ENCODE results near the gene IL1RAPL1.

Gene IL1RAPL1

GRCh38 chrX:29431895-29432294 lies 844.6 kb downstream of the IL1RAPL1 start:
- DNase-seq (ENCODE audit: low spot score), result no peak

- DNase-seq (ENCODE audit: low spot score), result no peak
Observed at GRCh38 chrX:29432534-29432933, 845.3 kb downstream of the IL1RAPL1 start.

- no peak for DNase-seq (ENCODE audit: low spot score)
Observed at GRCh38 chrX:29434939-29435338, 847.7 kb downstream of the IL1RAPL1 start.

- no peak for DNase-seq (ENCODE audit: low spot score)
Observed at GRCh38 chrX:29435396-29435795, 848.1 kb downstream of the IL1RAPL1 start.

- no peak for DNase-seq (ENCODE audit: low spot score)
Observed at GRCh38 chrX:29447867-29448266, 860.6 kb downstream of the IL1RAPL1 start.

- no peak for DNase-seq (ENCODE audit: low spot score)
Observed at GRCh38 chrX:29453333-29453732, 866.1 kb downstream of the IL1RAPL1 start.

GRCh38 chrX:29455702-29456101 lies 868.5 kb downstream of the IL1RAPL1 start:
- no peak for DNase-seq (ENCODE audit: low spot score)

GRCh38 chrX:29461039-29461438 lies 873.8 kb downstream of the IL1RAPL1 start:
- no peak for DNase-seq (ENCODE audit: low spot score)

GRCh38 chrX:29466456-29466855 lies 879.2 kb downstream of the IL1RAPL1 start:
- DNase-seq (ENCODE audit: low spot score), result peak; percentile 2

GRCh38 chrX:29468911-29469494 lies 881.8 kb downstream of the IL1RAPL1 start:
- no peak for DNase-seq (ENCODE audit: low spot score)

- no peak for DNase-seq (ENCODE audit: low spot score)
Observed at GRCh38 chrX:29470030-29470429, 882.8 kb downstream of the IL1RAPL1 start.

GRCh38 chrX:29471829-29472228 lies 884.6 kb downstream of the IL1RAPL1 start:
- DNase-seq (ENCODE audit: low spot score), result no peak

GRCh38 chrX:29477878-29478277 lies 890.6 kb downstream of the IL1RAPL1 start:
- no peak for DNase-seq (ENCODE audit: low spot score)

GRCh38 chrX:29478336-29479069 lies 891.3 kb downstream of the IL1RAPL1 start:
- DNase-seq (ENCODE audit: low spot score), result no peak

GRCh38 chrX:29487214-29487613 lies 900.0 kb downstream of the IL1RAPL1 start:
- no peak for DNase-seq (ENCODE audit: low spot score)

- DNase-seq (ENCODE audit: low spot score), result no peak
Observed at GRCh38 chrX:29487714-29488113, 900.5 kb downstream of the IL1RAPL1 start.

- no peak for DNase-seq (ENCODE audit: low spot score)
Observed at GRCh38 chrX:29488919-29489318, 901.7 kb downstream of the IL1RAPL1 start.

GRCh38 chrX:29490606-29491005 lies 903.4 kb downstream of the IL1RAPL1 start:
- no peak for DNase-seq (ENCODE audit: low spot score)

GRCh38 chrX:29491659-29492058 lies 904.4 kb downstream of the IL1RAPL1 start:
- DNase-seq (ENCODE audit: low spot score), result no peak

GRCh38 chrX:29496636-29497180 lies 909.5 kb downstream of the IL1RAPL1 start:
- no peak for DNase-seq (ENCODE audit: low spot score)

- no peak for DNase-seq (ENCODE audit: low spot score)
Observed at GRCh38 chrX:29506729-29507128, 919.5 kb downstream of the IL1RAPL1 start.

- DNase-seq (ENCODE audit: low spot score), result no peak
Observed at GRCh38 chrX:29518100-29518499, 930.9 kb downstream of the IL1RAPL1 start.

GRCh38 chrX:29528281-29528680 lies 941.0 kb downstream of the IL1RAPL1 start:
- no peak for DNase-seq (ENCODE audit: low spot score)

- no peak for DNase-seq (ENCODE audit: low spot score)
Observed at GRCh38 chrX:29530501-29530900, 943.3 kb downstream of the IL1RAPL1 start.

All from Ammon's horn (tissue), 1 donor.